Dermis blood vessel endothelial cell (primary cell): ENCODE measurements around the gene ULK4. TPM values are rescaled to one million over a fixed set of nuclear protein-coding genes. Genes with fewer than 3 reads are reported as not detected.
"Not testable (repeated sequence)": the region's sequence is repeated elsewhere in the genome, so short reads cannot be mapped to it uniquely, and the experiment has no call there.

Experiments
- DNase-seq: peaks from one replicate; pipeline ENCODE4 v3.0.0; 2010
- total RNA-seq: library from RNA; depleted of rRNA; stranded (reverse); fragments of >200 nt; gene quantifications from 2 replicates; pipeline ENCODE4 v1.2.3, GENCODE V29; 2014

The ULK4 gene
- total RNA-seq, 1 donor from 2014 or later = 25.2 TPM

DNA sequence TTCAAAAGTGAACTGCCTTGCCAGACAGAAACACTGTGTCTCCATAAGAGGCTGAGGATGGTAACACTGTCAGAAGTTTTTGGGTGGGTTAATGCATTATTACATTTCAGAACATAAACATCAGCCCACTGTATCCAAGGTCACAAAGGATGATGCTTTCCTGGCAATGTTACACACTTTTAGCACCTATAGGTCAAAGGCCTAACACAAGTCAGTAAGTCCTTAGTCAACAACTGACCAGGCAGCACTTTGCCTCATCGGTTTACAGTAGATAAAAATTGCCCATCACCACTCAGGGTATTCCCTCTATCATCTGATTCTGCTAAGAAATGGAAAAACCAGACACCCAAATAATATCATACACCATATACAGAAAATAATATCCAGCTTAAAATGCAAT, 664.2 kb downstream of the ULK4 start:
- DNase-seq = no peak

DNA sequence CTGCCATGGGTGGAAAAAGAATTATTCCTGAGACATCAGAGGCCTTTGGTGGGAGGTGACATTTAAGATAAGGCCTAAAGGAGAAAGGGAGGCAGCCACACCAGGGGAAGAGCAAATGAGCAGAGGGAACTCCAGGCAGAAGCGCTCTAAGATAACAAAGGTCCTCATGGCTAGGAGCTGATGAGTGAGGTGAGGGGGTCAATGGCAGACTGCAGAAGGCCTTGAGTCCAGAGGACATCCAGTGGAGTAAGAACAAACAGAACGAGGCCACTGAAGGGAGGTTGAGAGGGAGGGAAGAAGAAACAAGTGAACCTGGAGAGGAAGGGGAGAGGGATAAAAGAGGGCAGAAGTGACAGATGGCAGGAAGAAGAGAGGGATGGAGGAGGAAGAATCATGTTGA, 665.3 kb downstream of the ULK4 start:
- no peak for DNase-seq

DNA sequence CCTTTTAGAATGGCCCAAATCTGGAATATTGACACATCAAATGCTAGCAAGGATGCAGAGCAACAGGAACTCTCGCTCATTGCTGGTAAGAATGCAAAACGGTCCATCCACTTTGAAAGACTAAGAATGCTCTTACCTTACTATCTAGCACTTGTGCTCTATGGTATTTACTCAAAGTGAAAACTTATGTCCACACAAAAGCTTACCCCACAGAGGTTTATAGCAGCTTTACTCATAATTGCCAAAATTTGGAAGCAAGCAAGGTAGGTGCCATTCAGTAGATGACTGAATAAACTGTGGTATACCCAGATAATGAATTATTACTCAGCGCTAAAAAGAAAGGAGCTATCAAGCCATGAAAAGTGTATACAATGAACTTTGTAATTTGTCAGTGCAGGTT, 666.2 kb downstream of the ULK4 start:
- no peak for DNase-seq

DNA sequence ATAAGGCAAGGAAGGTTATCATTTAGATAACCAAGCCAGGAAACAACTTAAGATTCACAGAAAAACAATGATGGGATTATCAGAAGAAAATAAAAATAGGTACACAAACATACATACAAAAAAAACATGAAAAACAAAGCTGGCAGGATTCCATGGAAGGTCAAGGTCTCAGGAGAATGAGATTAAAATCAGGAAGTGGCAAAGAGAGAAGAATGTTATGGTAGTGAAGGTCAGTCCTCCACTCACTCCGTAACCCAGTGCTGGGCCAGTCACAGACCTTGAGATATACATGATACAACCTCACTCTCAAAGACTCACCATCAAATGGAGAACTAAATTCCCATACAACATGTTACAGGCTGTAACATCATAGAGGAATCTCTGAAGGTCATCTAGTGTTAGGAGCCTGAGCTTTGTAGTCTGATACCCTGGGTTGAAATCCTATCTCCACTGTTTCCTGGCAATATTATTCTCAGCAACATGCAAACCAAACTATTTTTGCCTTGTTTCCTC, 668.7 kb downstream of the ULK4 start:
- no peak for DNase-seq

DNA sequence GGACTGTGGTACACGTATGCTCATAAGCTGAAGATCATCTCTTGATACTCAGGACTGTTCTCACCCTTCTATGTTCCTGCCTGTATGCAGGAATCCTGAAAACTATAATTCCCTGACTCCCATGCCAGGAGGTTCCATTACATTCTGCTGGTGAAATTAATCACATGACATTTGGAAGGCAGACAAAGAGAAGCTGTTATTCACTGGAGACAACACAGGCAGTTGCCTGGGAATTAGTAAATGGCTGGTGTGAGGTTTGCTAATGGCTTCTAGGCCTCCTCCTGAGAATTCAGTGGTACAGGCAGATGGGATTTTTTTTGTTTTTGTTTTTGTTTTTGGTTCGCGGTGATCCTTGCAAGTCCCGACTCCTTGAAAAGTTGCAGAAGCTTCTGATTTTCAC, 671.2 kb downstream of the ULK4 start:
- DNase-seq = no peak

DNA sequence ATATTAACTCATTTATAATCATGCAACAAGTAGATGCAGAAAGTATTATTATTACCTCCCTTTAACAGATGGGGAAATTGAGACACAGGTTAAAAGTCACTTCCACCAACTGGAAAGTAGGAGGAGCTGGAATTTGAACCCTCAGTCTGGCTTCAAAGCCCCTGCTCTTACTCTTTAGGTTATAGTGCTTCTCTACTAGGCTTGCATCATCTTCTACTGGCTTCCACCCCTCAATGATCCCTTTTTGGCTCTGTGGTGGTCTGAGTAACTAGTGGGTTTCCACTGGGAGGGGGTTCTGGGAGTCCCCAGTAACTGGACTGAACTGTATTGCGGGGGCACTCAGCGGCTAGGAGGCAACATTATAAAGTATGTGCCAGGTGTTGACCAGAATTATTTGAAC, 671.6 kb downstream of the ULK4 start:
- DNase-seq = no peak

DNA sequence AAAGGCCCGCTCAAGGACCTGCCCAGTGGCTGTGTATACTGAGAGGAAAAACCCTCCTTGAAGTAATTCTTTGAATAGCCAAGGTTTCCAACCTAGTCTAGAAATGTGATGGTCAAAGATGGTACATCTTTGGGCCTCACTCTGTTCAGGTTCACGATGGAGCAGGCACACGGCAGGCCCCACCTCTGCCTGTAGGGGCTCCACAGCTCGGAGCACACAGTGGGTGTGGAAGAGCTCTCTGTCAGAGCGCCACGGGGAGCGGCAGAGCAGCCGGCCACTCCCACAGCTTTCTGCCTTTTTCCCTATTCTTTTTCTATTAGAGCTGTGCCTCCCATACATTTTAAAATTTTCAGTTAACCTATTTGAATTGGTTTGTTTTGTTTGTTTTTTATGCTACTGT, 673.1 kb downstream of the ULK4 start:
- DNase-seq = no peak

DNA sequence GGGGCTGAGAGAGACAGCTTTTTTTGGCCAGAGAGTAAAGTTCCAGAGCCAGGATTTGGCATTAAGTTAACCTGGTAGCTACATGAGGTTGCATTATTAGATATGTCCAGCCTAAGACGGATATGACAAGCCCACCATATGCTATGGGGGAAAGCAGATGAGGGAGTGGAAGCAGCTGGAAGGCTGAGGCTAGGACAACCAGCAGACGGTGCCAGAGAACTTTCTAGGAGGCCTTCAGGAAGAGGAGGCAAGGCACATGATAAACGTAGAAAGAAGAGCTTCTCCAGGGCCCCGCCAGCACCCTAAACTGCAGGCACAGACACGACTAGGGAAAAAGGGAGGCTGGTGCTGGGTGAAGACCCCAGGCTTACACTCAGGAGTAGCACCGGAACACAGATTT, 675.6 kb downstream of the ULK4 start:
- no peak for DNase-seq

DNA sequence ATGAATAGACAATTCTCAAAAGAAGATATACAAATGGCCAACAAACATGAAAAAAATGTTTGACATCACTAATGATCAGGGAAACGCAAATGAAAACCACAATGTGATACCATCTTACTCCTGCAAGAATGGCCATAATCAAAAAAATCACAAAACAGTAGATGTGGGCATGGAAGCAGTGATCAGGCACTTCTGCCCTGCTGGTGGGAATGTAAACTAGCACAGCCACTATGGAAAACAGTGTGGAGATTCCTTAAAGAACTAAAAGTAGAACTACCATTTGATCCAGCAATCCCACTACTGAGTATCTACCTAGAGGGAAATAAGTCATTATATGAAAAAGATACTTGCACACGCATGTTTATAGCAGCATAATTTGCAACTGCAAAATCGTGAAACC, 677.0 kb downstream of the ULK4 start:
- DNase-seq = not testable (repeated sequence)

DNA sequence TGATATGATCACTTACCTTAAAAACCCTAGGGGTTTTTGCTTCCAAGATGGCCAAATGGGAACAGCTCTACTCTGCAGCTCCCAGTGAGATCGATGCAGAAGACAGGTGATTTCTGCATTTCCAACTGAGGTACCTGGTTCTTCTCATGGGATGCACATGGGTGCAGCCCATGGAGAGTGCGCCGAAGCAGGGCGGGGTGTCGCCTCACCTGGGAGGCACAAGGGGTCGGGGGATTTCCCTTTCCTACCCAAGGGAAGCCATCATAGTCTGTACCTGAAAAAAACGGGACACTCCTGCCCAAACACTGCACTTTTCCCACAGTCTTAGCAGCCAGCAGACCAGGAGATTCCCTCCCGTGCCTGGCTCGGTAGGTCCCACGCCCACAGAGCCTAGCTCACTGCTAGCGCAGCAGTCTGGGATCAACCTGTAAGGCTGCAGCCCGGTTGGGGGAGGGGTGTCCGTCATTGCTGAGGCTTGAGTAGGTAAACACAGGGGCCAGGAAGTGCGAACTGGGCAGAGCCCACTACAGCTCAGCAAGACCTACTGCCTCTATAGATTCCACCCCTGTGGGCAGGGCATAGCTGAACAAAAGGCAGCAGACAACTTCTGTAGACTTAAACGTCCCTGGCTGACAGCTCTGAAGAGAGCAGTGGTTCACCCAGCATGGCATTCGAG, 684.0 kb downstream of the ULK4 start:
- no peak for DNase-seq

DNA sequence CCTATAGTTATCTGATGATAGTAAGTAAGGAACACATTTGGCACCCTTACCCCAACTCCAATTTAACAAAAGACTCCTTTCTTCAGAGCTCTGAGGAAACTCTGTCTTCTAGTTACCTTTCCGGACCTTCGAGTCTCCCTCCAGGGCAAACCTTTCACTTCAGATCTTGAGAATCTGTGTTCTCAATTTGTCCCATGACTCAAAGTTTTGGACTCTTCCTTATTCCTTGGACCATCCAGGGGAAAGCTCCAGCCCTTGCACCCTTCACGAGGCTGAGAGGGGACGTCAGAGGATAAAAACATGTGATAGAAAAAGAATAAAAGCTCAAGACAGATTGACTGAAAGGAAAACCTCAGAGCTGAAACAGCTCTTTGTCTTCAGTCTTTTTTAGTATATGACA, 685.7 kb downstream of the ULK4 start:
- DNase-seq = no peak

DNA sequence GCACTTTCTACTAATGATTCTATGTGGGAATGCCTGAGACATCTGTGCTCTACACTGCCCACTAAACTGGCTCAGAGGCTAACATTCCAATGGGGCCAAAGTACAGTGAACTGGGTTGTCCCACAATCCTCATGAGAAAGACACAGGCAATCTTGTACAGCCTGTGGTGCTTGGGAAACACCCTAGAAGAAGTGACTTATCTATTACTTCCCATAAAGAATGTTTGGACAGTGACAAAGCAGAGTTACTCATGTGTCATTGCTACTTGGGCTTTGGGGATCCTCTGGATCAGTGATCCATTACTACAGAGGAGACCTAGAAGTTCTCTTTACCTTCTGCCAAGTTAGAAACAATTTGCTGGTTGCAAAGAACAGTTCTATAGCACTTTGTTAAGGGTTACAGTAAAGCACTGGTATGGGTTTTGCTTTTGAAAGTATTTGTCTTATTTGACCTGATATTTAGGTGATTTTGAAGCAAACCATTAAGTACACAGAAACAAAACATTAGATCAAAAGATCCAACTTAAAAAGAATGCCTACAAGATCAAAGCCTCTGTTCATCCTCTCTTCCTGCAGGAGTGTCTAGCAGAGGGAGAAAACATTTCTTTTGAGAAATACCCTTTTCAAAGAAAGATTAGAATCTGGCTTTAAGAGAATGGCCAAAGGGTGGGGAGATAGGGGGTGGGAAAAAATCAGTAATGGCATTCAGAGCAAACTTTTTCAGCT, 686.8 kb downstream of the ULK4 start:
- DNase-seq = no peak

DNA sequence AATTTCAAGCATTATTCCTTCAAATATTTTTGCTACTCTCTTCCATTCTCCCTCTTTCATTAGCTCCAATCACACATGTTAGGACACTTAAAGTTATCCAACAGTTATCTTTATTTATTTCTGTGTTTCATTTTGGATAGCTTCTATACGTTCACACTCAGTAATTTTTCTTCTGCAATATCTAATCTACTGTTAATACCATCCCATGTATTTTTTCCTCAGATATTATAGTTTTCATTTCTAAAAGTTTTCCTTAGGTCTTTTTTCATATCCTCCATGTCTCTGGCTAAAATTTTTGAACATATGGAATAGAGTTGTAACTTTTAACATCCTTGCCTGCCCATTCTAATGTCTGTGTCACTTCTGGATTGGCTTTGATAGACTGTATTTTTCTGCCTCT, 689.2 kb downstream of the ULK4 start:
- DNase-seq = no peak

DNA sequence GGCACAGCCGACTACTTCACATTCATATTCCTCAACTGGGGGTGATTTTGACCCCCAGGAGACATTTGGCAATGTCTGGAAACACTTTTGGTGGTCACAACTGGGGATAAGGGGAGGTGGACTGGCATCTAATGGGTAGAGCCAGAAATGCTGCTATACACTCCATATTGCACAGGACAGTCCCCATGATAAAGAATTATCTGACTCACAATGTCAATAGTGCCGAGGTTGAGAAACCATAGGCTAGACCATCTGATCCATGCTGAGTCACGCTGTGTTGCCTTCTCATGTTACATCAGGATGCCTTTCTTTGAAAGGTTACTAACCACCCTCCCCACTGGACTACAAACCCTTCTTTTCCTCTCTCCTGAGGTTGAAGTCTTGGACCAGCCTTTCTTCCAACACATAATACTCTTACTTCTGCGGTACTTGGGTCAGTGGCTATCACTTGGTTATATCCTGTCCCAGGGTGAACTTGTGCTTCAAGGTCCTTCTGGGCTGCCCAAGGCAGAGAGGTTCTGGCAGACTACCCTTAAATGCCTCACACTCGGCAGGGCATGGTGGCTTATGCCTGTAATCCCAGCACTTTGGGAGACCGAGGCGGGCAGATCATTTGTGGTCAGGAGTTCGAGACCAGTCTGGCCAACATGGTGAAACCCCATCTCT, 693.8 kb downstream of the ULK4 start:
- peak; percentile 18 for DNase-seq

DNA sequence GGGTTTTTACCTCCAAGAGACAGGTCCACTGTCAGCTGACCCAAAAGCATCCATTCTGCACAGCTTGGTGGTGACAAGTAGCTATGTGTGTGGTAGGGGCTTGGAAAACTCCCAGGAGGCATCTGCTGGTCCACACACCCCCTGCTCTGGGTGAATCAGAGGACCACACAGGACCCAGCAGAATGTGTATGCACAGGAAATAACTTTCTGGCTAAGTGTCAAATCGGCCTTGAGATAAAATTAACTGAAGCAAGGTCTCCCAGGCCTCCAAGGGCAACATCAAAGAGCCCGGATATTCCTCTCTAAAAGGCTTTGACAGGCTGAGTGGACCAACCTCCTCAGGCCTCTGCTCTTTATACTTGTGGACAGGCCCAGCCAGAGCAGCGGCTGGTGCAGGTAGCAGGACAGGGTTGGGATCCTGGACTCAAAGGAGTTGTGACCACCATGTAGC, 696.1 kb downstream of the ULK4 start:
- DNase-seq = peak; percentile 38

DNA sequence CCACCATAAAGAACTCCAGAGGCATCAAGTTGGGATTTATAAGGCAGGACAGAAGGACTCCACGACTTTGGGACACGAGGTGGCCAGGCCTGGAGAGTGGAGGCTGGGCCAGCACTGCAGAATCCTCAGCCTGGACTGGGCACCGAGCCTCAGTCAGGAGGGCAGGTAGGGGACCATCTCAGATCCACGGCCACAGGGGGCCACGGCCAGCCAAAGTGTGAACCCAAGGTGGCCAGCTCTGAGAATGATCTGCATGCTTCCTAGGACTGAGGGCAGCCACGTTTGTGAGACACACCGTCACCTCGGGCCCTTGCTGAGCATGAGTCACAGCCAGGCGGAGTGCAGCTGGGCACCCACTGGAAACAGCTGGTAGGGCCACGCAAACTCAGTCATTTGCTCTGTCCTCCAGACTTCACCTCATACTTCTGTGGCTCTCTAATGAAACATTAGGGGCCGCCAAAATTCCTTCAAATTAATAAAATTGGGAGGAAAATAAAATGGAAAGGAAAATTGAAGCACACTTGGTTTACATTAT, 696.8 kb downstream of the ULK4 start:
- DNase-seq = peak; percentile 10

DNA sequence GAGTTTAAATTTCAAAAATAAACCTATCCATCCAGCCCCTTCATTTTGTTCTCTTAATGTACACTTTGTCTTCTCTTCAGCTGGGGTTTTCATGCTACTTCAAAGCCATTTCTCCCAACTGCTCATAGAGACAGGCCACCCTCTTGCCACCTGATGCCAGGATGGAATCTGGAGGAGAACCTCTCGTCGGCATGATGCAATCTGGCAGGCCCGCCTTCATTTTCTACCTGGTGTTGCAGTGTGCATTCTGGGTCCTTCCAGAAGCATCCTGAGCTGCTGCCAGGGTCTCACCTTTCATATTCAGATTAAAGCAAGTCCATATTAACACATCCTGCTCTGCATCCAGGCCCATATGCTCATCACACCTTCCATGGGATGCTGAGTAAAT, 701.8 kb downstream of the ULK4 start:
- DNase-seq = no peak

DNA sequence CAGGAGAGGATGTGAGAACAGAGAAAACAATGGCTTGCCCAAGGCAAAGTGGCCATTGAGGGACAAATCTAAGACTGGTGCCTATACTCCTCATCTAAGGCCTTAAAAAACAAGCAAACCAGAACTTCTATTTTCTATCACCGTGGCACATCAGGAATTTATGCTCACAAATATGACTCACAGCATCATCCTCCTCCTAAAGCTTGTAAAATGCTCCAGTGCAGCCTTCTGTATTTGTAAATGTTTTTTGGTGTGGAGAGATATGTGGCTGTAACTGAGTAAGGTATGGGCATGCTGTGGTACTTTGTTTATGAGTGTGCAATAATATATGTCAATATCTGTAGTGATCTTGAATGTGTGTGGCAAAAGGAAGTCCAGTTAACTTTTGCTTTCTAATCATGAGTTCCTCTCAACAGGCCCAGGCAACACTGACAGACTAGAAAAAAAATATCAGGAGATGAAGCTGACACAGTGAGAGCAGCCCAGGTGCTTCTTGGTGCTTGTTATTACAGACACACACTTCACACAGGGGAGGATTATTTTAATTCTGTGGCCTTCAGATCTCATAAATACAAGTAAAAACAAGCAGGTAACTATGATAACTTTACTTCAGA, 702.3 kb downstream of the ULK4 start:
- DNase-seq = no peak

DNA sequence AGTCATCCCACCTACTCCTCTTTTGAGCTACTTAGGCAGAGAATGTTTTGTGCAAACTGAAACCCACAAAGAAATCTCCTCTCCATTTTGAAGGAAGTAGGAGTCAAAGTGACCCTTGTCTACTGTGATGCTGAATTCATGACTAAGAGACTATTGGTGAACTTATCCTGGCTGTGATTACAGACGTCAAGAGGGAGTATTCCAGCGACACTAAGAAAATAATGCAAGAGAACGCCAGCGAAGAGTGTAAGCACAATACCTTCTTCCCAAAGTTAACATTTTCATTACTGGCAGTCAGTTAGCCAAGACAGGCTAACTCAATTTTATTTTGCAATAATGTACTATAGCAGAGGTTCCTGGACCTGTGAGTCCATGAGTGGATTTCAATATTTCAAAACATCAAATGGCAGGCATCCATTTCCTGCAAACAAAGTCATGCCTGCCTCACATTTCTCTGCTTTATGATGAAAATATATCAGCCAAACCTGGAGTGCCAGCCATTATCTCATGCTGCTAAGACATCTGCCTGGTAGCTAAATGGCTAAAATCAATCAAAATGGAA, 703.6 kb downstream of the ULK4 start:
- DNase-seq = no peak

DNA sequence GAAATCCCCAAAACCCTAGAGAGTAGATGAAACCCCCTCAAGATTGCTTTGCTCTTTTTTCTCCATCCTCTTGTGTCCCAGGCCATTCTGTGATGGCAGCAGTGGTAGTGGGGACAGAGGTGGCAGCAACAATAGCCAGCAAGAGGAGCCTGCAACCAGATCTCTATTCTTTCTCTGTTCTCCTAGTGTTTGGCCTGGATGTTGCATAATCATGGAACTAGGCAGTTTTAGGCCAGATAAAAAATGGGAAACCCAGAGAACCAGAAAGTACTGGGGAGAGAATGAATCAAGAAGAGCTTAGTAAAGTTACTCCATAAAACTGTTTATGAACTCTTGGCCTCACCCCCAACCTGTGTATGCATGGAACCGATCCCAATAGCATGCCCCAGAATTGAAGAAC, 710.3 kb downstream of the ULK4 start:
- DNase-seq = no peak

DNA sequence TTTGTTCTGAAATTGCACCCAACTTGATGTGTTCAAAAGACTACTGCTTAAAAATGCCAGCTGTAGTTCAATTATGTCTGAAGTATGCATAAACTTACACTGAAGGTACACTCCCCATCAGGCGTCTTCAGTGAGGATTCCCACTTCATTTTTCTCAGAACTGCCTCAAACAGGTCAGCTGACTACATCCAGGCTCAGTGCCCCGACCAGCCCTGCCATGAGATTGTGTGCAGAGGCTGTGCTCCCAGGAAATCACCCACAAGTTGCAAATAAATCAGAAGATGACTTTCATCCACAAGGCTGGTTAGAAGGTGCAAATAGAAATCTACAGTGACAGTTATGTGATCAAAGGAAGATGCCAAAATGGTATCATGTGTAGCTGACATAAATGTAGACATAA, 711.1 kb downstream of the ULK4 start:
- no peak for DNase-seq

DNA sequence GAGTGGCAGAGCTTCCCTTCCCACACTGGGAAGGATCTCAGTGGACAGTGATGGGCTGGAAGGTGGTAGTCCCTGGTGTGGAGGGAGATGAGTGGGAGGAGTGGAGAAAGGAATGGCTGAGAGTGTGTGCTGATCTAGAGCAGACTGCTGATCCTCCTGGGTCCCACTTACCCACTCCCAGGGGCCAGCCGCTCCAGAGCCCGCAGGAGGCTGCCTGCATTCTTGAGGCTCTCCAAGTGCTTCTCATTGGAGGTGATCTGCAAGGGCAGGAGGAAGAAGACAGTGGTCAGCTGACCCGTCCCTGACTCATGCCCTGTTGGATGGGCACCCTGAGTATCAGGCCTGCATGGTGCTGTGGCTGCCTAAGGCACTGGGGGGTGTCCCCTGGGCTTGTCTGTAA, 712.6 kb downstream of the ULK4 start:
- DNase-seq = no peak

DNA sequence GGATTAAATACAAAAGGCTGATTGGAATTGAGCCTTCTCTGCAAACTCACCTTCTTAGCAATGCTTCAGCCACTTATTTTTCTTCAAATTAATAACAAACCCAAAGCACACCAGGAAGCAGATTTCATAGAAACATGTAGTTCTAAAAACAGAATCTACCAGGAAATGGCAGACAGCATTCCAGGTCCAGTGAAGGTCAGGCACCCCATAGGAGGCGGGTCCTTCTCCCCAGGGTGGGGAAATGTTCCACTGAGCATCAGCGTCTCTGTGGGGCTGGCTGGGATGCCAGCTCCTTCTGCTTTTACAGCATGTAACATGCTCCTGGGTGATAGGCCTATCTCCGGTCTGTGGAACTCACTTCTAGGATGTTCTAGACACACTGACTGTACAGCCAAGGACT, 713.4 kb downstream of the ULK4 start:
- DNase-seq = no peak
